ENCODE data around the gene DOCK8. TPM values are rescaled to one million over a fixed set of nuclear protein-coding genes. Genes with fewer than 3 reads are reported as not detected.

The DOCK8 gene
- total RNA-seq, 1 experiment from 2014 or later, result 7.5 TPM

DNA sequence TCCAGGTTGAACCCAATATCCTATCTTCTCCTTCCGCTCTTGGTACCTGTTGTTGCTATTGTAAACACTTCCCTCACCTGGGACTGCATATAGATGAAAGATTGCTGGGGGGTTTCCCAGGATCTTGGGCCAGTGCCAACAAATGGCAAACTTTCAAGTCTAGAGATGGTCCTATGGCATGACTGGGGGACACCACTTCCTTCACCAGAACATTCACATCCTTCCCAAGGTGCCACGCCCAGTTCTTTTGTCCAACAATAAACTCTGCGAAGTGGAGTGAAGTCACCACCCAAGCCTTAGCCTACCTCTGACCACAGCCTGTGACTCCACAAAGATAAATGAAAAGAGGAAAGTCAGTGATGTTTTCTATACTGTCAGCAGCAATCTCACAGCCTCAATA is 34.4 kb downstream of the DOCK8 start:
- H3K79me2 ChIP-seq (ENCODE audit: low read depth), result no peaks in the 10 kb centered on the region
- ChIA-PET CTCF (no interaction called here), POLR2A (ENCODE audit: unreplicated experiment) (no interaction called here)
- no peaks in the 10 kb centered on the region for H3K27me3 ChIP-seq (ENCODE audit: insufficient read depth, low read depth)
- H3K4me3 ChIP-seq, result no peak overlapping the region
- no peaks in the 10 kb centered on the region for H3K9me2 ChIP-seq (ENCODE audit: insufficient read depth)
- DNase-seq, result no peak
- TF ChIP-seq, protein P1, sequence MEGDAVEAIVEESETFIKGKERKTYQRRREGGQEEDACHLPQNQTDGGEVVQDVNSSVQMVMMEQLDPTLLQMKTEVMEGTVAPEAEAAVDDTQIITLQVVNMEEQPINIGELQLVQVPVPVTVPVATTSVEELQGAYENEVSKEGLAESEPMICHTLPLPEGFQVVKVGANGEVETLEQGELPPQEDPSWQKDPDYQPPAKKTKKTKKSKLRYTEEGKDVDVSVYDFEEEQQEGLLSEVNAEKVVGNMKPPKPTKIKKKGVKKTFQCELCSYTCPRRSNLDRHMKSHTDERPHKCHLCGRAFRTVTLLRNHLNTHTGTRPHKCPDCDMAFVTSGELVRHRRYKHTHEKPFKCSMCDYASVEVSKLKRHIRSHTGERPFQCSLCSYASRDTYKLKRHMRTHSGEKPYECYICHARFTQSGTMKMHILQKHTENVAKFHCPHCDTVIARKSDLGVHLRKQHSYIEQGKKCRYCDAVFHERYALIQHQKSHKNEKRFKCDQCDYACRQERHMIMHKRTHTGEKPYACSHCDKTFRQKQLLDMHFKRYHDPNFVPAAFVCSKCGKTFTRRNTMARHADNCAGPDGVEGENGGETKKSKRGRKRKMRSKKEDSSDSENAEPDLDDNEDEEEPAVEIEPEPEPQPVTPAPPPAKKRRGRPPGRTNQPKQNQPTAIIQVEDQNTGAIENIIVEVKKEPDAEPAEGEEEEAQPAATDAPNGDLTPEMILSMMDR (conservative IDR thresholded peaks at IDR 0.05), result no peak
- no peak overlapping the region for H3K4me2 ChIP-seq
- no peaks in the 10 kb centered on the region for H3F3A ChIP-seq (ENCODE audit: insufficient read depth, low read depth)
- intact Hi-C loops (cut with micrococcal nuclease; ENCODE audit: unreplicated experiment), result no loop called here
- no peaks in the 10 kb centered on the region for H3K4me1 ChIP-seq (replicated peaks; ENCODE audit: insufficient read depth)
- no peaks in the 10 kb centered on the region for H3K36me3 ChIP-seq (ENCODE audit: low read depth)
- no peak overlapping the region for H3K27ac ChIP-seq
- no peaks in the 10 kb centered on the region for H3K9me3 ChIP-seq (ENCODE audit: insufficient read depth, low read depth)
- no peaks in the 10 kb centered on the region for H4K20me1 ChIP-seq (ENCODE audit: insufficient read depth)
- no peak overlapping the region for H2AFZ ChIP-seq
- BruUV-seq (replicated peaks), result no TSS peak

GRCh38 chr9:250039-250438 is 35.4 kb downstream of the DOCK8 start:
- Histone ChIP-seq H3F3A (ENCODE audit: insufficient read depth, low read depth) (no peaks in the 10 kb centered on the region), H3K4me1 (replicated peaks; ENCODE audit: insufficient read depth) (no peaks in the 10 kb centered on the region), H3K9me3 (ENCODE audit: insufficient read depth, low read depth) (no peaks in the 10 kb centered on the region), H3K36me3 (ENCODE audit: low read depth) (no peaks in the 10 kb centered on the region), H3K9me2 (ENCODE audit: insufficient read depth) (no peaks in the 10 kb centered on the region), H3K27ac (no peak overlapping the region), H3K79me2 (ENCODE audit: low read depth) (no peaks in the 10 kb centered on the region), H3K27me3 (ENCODE audit: insufficient read depth, low read depth) (no peaks in the 10 kb centered on the region), H2AFZ (no peak overlapping the region), H4K20me1 (ENCODE audit: insufficient read depth) (no peaks in the 10 kb centered on the region), H3K4me3 (no peak overlapping the region), H3K4me2 (no peak overlapping the region)
- no TSS peak for BruUV-seq (replicated peaks)
- TF ChIP-seq EZH2 (IDR thresholded peaks at IDR 0.05; ENCODE audit: low read depth), result no peak
- TF ChIP-seq, protein P1 (conservative IDR thresholded peaks at IDR 0.05), result no peak
- ChIA-PET POLR2A (ENCODE audit: unreplicated experiment) (no interaction called here), CTCF (no interaction called here)
- intact Hi-C loops (cut with micrococcal nuclease; ENCODE audit: unreplicated experiment), result no loop called here
- DNase-seq, result no peak

DNA sequence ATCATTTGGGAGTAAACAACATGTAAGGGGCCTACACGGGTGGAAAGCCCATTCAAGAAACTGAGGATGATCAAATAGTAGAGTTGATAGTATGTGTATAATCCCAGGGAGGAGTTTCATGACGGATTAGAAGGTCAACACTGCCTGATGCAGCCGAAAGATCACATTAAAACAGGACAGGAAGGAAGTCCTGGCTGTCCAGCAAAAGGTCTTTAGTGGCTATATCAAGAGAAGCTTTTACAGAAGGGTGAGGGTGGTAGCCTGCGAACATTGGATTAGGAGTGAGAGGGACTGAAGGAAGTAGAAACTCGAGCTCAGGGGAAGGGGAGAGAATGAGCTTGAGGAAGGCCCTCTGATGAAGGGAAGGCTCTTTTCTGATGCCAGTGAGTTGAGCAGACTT is 36.0 kb downstream of the DOCK8 start:
- CTCF ChIA-PET, result no interaction called here
- Histone ChIP-seq H3K36me3 (ENCODE audit: low read depth) (no peaks in the 10 kb centered on the region), H3K4me2 (no peak overlapping the region), H3K9me2 (ENCODE audit: insufficient read depth) (no peaks in the 10 kb centered on the region), H2AFZ (no peak overlapping the region), H3K9me3 (ENCODE audit: insufficient read depth, low read depth) (no peaks in the 10 kb centered on the region), H3K27ac (no peak overlapping the region), H3F3A (ENCODE audit: insufficient read depth, low read depth) (no peaks in the 10 kb centered on the region), H4K20me1 (ENCODE audit: insufficient read depth) (no peaks in the 10 kb centered on the region), H3K4me3 (no peak overlapping the region), H3K4me1 (replicated peaks; ENCODE audit: insufficient read depth) (no peaks in the 10 kb centered on the region), H3K27me3 (ENCODE audit: insufficient read depth, low read depth) (no peaks in the 10 kb centered on the region), H3K79me2 (ENCODE audit: low read depth) (no peaks in the 10 kb centered on the region)
- intact Hi-C loops (cut with micrococcal nuclease; ENCODE audit: unreplicated experiment), result no loop called here
- no peak for DNase-seq
- TF ChIP-seq, protein P1 (conservative IDR thresholded peaks at IDR 0.05), result no peak
- TF ChIP-seq EZH2 (IDR thresholded peaks at IDR 0.05; ENCODE audit: low read depth), result no peak
- BruUV-seq (replicated peaks), result no TSS peak
- POLR2A ChIA-PET (ENCODE audit: unreplicated experiment), result no interaction called here

Measured in PC-9 (cell line).